Stomach (tissue), 4 donors: ENCODE results near the gene DGLUCY.

ENCODE experiments used
- EP300 ChIP-seq: sonication (generic); formaldehyde crosslinking; IDR thresholded peaks from one replicate; pipeline ENCODE4 v1.6.1; 2017; ENCODE audit warnings: antibody characterized with exemption
- POLR2A ChIP-seq, 4 donors: fragments of 450-650 bp; IDR thresholded peaks; one replicate each; pipeline ENCODE4 v1.6.1; 2016; ENCODE audit warnings: antibody characterized with exemption in 4 of 4, control low read depth in 2 of 4, mild to moderate bottlenecking in 1 of 4, moderate library complexity in 1 of 4
- TF ChIP-seq, protein P1 (sequence below), 7 experiments: fragments of 450-650 bp in 4 of 7; fragments of 200-600 bp in 3 of 7; sonication (generic) in 3 of 7; IDR thresholded peaks; one replicate each; pipeline ENCODE4 v1.5.1; 2016 to 2019; ENCODE audit warnings: antibody characterized with exemption in 7 of 7, control low read depth in 2 of 7, mild to moderate bottlenecking in 1 of 7

- TF ChIP-seq, protein P1, sequence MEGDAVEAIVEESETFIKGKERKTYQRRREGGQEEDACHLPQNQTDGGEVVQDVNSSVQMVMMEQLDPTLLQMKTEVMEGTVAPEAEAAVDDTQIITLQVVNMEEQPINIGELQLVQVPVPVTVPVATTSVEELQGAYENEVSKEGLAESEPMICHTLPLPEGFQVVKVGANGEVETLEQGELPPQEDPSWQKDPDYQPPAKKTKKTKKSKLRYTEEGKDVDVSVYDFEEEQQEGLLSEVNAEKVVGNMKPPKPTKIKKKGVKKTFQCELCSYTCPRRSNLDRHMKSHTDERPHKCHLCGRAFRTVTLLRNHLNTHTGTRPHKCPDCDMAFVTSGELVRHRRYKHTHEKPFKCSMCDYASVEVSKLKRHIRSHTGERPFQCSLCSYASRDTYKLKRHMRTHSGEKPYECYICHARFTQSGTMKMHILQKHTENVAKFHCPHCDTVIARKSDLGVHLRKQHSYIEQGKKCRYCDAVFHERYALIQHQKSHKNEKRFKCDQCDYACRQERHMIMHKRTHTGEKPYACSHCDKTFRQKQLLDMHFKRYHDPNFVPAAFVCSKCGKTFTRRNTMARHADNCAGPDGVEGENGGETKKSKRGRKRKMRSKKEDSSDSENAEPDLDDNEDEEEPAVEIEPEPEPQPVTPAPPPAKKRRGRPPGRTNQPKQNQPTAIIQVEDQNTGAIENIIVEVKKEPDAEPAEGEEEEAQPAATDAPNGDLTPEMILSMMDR (IDR thresholded peaks at IDR 0.05), result no peak
- TF ChIP-seq POLR2A (IDR thresholded peaks at IDR 0.05) (no peak), EP300 (no peak)
Measured at GRCh38 chr14:91270619-91271018, 156.7 kb downstream of the DGLUCY start.
